DOHH2 (cell line): Measurements from ENCODE around the gene PTPRC.

Source experiments
- CTCF ChIP-seq: fragments of 200-600 bp; sonication (generic); IDR thresholded peaks from one replicate; pipeline ENCODE4 v1.5.1; 2014; ENCODE audit warnings: antibody characterized with exemption, mild to moderate bottlenecking, low read depth, low read length; ENCODE audit not compliant: poor library complexity, severe bottlenecking
- EZH2phosphoT487 ChIP-seq: fragments of 200-600 bp; sonication (generic); IDR thresholded peaks from 2 replicates; pipeline ENCODE4 v1.6.1; 2017; ENCODE audit warnings: borderline replicate concordance, mild to moderate bottlenecking, antibody characterized with exemption, low read length, moderate library complexity, mixed read lengths

DNA sequence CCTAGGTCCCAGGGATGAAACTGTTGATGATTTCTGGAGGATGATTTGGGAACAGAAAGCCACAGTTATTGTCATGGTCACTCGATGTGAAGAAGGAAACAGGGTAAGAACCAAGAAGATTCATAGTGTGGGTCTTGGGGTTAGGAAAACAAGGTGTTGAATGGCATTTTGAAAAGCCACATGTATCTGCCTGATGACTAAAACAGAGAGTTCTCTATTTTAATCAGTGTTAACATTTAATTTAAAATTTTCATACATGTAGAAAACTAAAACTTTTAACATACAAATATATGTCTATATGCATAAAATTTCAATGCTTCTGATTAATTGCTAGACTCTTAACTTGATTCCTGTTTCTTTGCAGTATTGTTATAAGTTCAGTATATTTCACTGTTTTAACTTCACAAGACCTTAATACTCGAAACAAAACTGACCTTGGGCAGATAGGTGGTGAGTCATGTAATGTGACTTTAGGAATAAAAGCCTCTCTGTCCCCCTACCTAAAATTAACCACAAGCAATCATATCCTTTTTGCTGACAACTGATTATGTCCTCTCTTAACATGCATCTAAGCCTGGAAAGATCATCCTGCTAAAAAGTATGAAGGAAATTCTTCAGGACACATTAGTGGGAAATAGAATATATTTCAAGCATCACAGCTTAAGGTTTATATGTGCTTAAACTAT, 95.6 kb downstream of the PTPRC start:
- TF ChIP-seq CTCF (no peak), EZH2phosphoT487 (no peak)
